PC-3 (cell line): ENCODE data around the gene HGD.

Experiments
- EZH2 ChIP-seq: fragments of 300-600 bp; sonication (generic); IDR thresholded peaks from one replicate; pipeline ENCODE4 v1.6.1; 2017; ENCODE audit warnings: antibody characterized with exemption, mild to moderate bottlenecking, low read length; ENCODE audit not compliant: unreplicated experiment
- EZH2phosphoT487 ChIP-seq: fragments of 300-600 bp; sonication (generic); IDR thresholded peaks from 2 replicates; pipeline ENCODE4 v1.6.1; 2018; ENCODE audit warnings: mild to moderate bottlenecking, antibody characterized with exemption, low read length, borderline replicate concordance
- TF ChIP-seq, protein P1 (sequence below): fragments of 300-600 bp; sonication (generic); conservative IDR thresholded peaks from 2 replicates; pipeline ENCODE4 v1.5.1; 2017; ENCODE audit warnings: antibody characterized with exemption, low read depth, mild to moderate bottlenecking, low read length

DNA sequence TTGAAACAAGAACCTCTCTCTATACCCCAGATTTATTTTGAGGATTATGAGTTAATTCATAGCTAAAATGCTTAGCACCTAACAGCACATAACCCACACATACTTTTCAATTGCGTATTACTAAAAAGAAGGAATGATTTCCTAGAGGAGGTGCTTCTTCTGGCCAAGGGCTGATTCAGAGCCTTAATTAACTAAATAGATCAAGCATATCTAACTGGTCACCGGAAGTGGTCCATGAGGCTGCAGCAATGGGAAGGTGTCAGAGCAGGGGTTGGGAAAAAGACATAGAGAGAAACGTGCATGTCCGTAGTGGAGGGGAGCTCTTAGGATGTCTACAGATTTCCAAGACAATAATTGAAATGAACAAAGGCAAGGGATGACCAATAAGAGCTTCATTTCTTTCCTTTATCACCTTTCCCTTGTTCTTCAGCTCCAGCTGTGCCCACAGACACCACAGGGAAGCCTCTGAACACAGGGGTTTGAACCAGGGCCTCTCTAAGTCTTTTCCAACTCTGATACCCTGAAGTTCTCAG lies 467 bp downstream of the HGD start:
- TF ChIP-seq, protein P1, sequence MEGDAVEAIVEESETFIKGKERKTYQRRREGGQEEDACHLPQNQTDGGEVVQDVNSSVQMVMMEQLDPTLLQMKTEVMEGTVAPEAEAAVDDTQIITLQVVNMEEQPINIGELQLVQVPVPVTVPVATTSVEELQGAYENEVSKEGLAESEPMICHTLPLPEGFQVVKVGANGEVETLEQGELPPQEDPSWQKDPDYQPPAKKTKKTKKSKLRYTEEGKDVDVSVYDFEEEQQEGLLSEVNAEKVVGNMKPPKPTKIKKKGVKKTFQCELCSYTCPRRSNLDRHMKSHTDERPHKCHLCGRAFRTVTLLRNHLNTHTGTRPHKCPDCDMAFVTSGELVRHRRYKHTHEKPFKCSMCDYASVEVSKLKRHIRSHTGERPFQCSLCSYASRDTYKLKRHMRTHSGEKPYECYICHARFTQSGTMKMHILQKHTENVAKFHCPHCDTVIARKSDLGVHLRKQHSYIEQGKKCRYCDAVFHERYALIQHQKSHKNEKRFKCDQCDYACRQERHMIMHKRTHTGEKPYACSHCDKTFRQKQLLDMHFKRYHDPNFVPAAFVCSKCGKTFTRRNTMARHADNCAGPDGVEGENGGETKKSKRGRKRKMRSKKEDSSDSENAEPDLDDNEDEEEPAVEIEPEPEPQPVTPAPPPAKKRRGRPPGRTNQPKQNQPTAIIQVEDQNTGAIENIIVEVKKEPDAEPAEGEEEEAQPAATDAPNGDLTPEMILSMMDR, result no peak
- no peak for TF ChIP-seq EZH2
- no peak for TF ChIP-seq EZH2phosphoT487
